Adrenal gland (tissue), 12 donors: Measurements from ENCODE around the gene ITGA11. TPM values are rescaled to one million over a fixed set of nuclear protein-coding genes. Genes with fewer than 3 reads are reported as not detected.

Experiments used
- DNase-seq, 7 donors: peaks; one replicate each; pipeline ENCODE4 v3.0.0-alpha.2; 2019 to 2020
- H3K27ac ChIP-seq, 5 donors: fragments of 200-600 bp; sonication (generic) in 4 of 5; 1 replicate in 3 of 5; 2 replicates in 2 of 5; pipeline versions ENCODE4 v1.5.1 to v1.8.0; 2016 to 2020; ENCODE audit warnings: mild to moderate bottlenecking in 1 of 5
- H3K27me3 ChIP-seq: fragments of 200-600 bp; 2 replicates; pipeline ENCODE4 v1.8.0; 2021
- H3K36me3 ChIP-seq, 2 donors: fragments of 200-600 bp; replicated peaks in 1 of 2; 1 replicate in 1 of 2; 2 replicates in 1 of 2; pipeline versions ENCODE4 v1.5.1 to v1.8.0; 2018 to 2022
- H3K4me1 ChIP-seq, 2 donors: fragments of 200-600 bp; replicated peaks in 1 of 2; 1 replicate in 1 of 2; 2 replicates in 1 of 2; pipeline versions ENCODE4 v1.5.1 to v1.8.0; 2018 to 2021
- H3K4me3 ChIP-seq, 4 donors: fragments of 200-600 bp; sonication (generic) in 3 of 4; one replicate each; pipeline ENCODE4 v1.5.1; 2016 to 2018
- H3K9me3 ChIP-seq, 3 donors: fragments of 200-600 bp; sonication (generic) in 1 of 3; replicated peaks in 1 of 3; 1 replicate in 2 of 3; 2 replicates in 1 of 3; pipeline versions ENCODE4 v1.5.1 to v1.8.0; 2016 to 2021
- POLR2A ChIP-seq, 2 donors: fragments of 450-650 bp; IDR thresholded peaks; one replicate each; pipeline ENCODE4 v1.6.1; 2017; ENCODE audit warnings: antibody characterized with exemption in 2 of 2, mild to moderate bottlenecking in 2 of 2, moderate library complexity in 1 of 2
- WGBS, 4 donors: extraction: QIAGEN DNeasy Blood & Tissue Kit in 2 of 4; methylation state at CpG; one replicate each; pipeline versions ENCODE4 v1.1.5 to v1.1.7; 2013 to 2017; 5-methylcytosine and 5-hydroxymethylcytosine counted together
- intact Hi-C, 2 donors: fragments of 100-400 bp; cut with DNase I; formaldehyde crosslinking; loops; one replicate each; pipeline versions ENCODE4 v1.14.1 to v1.15.0; 2022 to 2023
- polyA plus RNA-seq, 3 donors: library from polyadenylated mRNA; stranded (reverse); fragments of 200-250 nt in 2 of 3; fragments of 350-450 nt in 1 of 3; fragmentation: Illumina TruSeq in 1 of 3; extraction: RNeasy Lipid Tissue Mini Kit (QIAGEN cat#74804) in 1 of 3; gene quantifications; one replicate each; pipeline ENCODE4 v1.2.3, GENCODE V29; 2013 to 2014
- total RNA-seq, 9 donors: library from RNA; depleted of rRNA in 4 of 9; stranded (reverse); fragments of >200 nt in 4 of 9; fragments of 120-200 nt in 1 of 9; fragmentation: NEBNext Ultra II Directional in 1 of 9; extraction: Animal tissue kit (Norgen Biotek cat#: 25700) in 1 of 9; gene quantifications; one replicate each; pipeline versions ENCODE4 v1.1.0 to v1.2.4, GENCODE V29; 2013 to 2023
- TF ChIP-seq, protein P1 (sequence below), 6 experiments: fragments of 450-650 bp in 4 of 6; fragments of 200-600 bp in 2 of 6; sonication (generic) in 1 of 6; IDR thresholded peaks; 1 replicate in 5 of 6; 2 replicates in 1 of 6; pipeline versions ENCODE4 v1.5.1 to v1.8.0; 2016 to 2021; ENCODE audit warnings: antibody characterized with exemption in 6 of 6, mild to moderate bottlenecking in 2 of 6, moderate library complexity in 1 of 6
- donor health status: healthy with polysubstance abuse.
- donor health status: Bipolar disorder and iron deficiency.
- donor health status: DM: yes; HTN: yes; CAD: no.
- donor health status: DM: no; HTN: no; CAD: no.
- donor health status: DM: no; HTN: no; CAD: no.
- donor health status: DM: yes; HTN: yes; CAD: no.

ITGA11 gene
- total and polyA plus RNA-seq, 12 donors = 1.4 to 52.5 (median 7.5) TPM

DNA sequence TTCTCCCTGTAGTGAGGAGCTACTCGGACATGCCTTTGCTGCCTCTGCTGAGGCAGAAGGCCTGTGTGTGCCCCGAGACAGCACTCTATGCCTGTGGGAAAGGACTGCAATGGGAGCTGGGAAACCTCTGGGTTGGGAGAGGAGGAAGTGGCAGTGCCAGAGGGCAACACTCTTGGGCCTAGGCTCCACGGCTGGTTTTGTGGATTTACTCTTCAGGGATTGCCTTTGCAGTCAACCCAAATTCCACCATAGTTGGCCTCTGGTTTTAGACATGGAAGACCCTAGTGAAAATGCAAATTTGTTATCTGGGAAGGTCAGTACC, 46.8 kb downstream of the ITGA11 start:
- TF ChIP-seq, protein P1, sequence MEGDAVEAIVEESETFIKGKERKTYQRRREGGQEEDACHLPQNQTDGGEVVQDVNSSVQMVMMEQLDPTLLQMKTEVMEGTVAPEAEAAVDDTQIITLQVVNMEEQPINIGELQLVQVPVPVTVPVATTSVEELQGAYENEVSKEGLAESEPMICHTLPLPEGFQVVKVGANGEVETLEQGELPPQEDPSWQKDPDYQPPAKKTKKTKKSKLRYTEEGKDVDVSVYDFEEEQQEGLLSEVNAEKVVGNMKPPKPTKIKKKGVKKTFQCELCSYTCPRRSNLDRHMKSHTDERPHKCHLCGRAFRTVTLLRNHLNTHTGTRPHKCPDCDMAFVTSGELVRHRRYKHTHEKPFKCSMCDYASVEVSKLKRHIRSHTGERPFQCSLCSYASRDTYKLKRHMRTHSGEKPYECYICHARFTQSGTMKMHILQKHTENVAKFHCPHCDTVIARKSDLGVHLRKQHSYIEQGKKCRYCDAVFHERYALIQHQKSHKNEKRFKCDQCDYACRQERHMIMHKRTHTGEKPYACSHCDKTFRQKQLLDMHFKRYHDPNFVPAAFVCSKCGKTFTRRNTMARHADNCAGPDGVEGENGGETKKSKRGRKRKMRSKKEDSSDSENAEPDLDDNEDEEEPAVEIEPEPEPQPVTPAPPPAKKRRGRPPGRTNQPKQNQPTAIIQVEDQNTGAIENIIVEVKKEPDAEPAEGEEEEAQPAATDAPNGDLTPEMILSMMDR (IDR thresholded peaks at IDR 0.05) = no peak
- no peak for TF ChIP-seq POLR2A (IDR thresholded peaks at IDR 0.05)
- Histone ChIP-seq H3K4me1 (peaks cover 7 to 23% of the 10 kb centered on the region in 2 donors), H3K9me3 (no peaks in the 10 kb centered on the region), H3K4me3 (no peak overlapping the region), H3K36me3 (no peaks in the 10 kb centered on the region), H3K27me3 (no peaks in the 10 kb centered on the region), H3K27ac (peak overlapping the region in 2 of 5 donors; percentile 74 to 82)
- intact Hi-C loops = loop anchor here in 1 of 2 donors (10.0 kb wide), 1 partner anchor 150 kb away; no protein-coding TSS in a partner anchor
- WGBS, 4 donors = 87 to 100% (median 93%) methylated on average over 3 of the region's 3 CpGs
- DNase-seq = peak in 4 of 7 donors; percentile 7 to 25 (median 15)

GRCh38 chr15:68384451-68385239, 47.3 kb downstream of the ITGA11 start:
- Histone ChIP-seq H3K4me1 (peaks cover 7 to 21% of the 10 kb centered on the region in 2 donors), H3K36me3 (no peaks in the 10 kb centered on the region), H3K9me3 (no peaks in the 10 kb centered on the region), H3K4me3 (no peak overlapping the region), H3K27ac (peak overlapping the region in 2 of 5 donors; percentile 74 to 82), H3K27me3 (no peaks in the 10 kb centered on the region)
- DNase-seq = peak; percentile 55 to 88 (median 85)
- peak in 1 of 2 donors; percentile 10 for TF ChIP-seq POLR2A (IDR thresholded peaks at IDR 0.05)
- TF ChIP-seq, protein P1 (IDR thresholded peaks at IDR 0.05) = no peak
- 29 to 40% (median 35%) methylated on average over 9 of the region's 9 CpGs for WGBS, 4 donors
- intact Hi-C loops = loop anchor here in 1 of 2 donors (10.0 kb wide), 1 partner anchor 150 kb away; no protein-coding TSS in a partner anchor

DNA sequence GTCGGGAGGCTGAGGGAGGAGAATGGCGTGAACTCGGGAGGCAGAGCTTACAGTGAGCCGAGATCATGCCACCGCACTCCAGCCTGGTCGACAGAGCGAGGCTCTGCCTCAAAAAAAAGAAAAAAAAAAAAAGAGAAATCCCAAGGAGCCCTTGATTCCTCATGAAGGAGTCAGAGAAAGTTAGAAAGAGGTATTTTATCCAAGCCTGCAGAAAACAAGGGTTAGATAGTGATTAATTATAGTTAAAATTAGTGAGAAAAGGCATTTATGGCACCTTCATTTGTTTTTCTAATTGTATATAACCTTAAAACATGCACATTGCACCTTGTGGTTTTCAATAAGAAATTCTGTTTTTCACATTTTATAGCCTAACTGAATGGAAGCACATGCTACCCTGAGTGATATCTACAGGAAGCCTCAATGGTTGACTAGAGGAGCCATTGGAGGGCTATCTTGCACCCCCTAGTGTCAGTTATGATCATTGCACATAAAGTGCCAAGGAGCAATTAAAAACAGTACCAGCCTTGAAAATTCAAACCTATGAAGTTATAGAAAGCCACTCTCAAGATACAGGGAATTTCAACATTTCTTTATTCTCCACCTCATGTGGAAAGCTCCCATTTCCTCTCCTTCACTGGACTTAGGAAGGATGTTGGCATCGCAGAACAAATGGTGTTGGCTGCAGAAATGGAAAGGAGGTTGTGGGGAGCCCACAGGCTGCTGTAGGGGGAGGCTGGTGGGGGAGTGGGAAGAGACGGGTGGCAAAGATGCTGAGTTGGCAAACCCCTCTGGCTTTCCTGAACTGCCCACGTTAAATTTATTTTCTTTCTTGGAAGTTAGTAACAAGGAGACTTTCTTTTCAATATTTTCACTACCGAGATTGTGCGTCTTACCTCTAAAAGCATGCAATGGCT, 48.5 kb downstream of the ITGA11 start:
- TF ChIP-seq, protein P1 (IDR thresholded peaks at IDR 0.05) = peak; percentile 61 to 79 (median 72)
- no peak for TF ChIP-seq POLR2A (IDR thresholded peaks at IDR 0.05)
- Histone ChIP-seq H3K4me1 (peaks cover 7 to 19% of the 10 kb centered on the region in 2 donors), H3K27ac (peak overlapping the region in 2 of 5 donors; percentile 74 to 82), H3K27me3 (no peaks in the 10 kb centered on the region), H3K9me3 (no peaks in the 10 kb centered on the region), H3K36me3 (no peaks in the 10 kb centered on the region), H3K4me3 (no peak overlapping the region)
- peak in 4 of 7 donors; percentile 27 to 66 (median 60) for DNase-seq
- intact Hi-C loops = loop anchor here in 1 of 2 donors (10.0 kb wide), 1 partner anchor 151 kb away; no protein-coding TSS in a partner anchor
- 84 to 87% (median 85%) methylated on average over 12 of the region's 12 CpGs for WGBS, 4 donors
